ENCODE data around the gene TMEM208. TPM values are rescaled to one million over a fixed set of nuclear protein-coding genes. Genes with fewer than 3 reads are reported as not detected.

Gene TMEM208
- polyA plus RNA-seq, 1 of the 3 experiments (the other 2 are of a cell fraction) = 98.2 TPM

- H3K36me3 ChIP-seq (replicated peaks in 1 of 2; ENCODE audit: control insufficient read depth in 1 of 2, insufficient read depth in 2 of 2, low read length in 1 of 2) = peaks cover 25 to 42% of the 10 kb centered on the region in 2 experiments
- H4K20me1 ChIP-seq (ENCODE audit: insufficient read depth) = no peaks in the 10 kb centered on the region
- H3K4me3 ChIP-seq (ENCODE audit: low read depth in 2 of 2, low read length in 1 of 2) = peak overlapping the region; percentile 92 to 100
- ChIA-PET CTCF (interaction anchor here (0.6 to 2.9 kb wide), 11 partner anchors 11 to 476 kb away, joined by 3 to 10 read pairs (median 4); partner anchors contain the start of genes NOL3 and SLC9A5), POLR2A (interaction anchor here (0.6 to 2.0 kb wide), 4 partner anchors 8 to 20 kb away, joined by 5 to 9 read pairs (median 6); no protein-coding TSS in a partner anchor)
- peaks cover 40% of the 10 kb centered on the region for H3K79me2 ChIP-seq (ENCODE audit: insufficient read depth)
- no peaks in the 10 kb centered on the region for H3K27me3 ChIP-seq (ENCODE audit: insufficient read depth)
- H3K4me2 ChIP-seq = peak overlapping the region; percentile 88
- peak overlapping the region; percentile 83 for H3K9ac ChIP-seq
- no peaks in the 10 kb centered on the region for H3K9me2 ChIP-seq
- no peak overlapping the region for H3K27ac ChIP-seq (ENCODE audit: low read depth in 2 of 2, low read length in 1 of 2)
- no peak overlapping the region for H2AFZ ChIP-seq (ENCODE audit: low read depth)
- TF ChIP-seq YY1 (IDR thresholded peaks at IDR 0.05; ENCODE audit: low read depth) (no peak), TEAD4 (IDR thresholded peaks at IDR 0.05; ENCODE audit: borderline replicate concordance, insufficient read depth) (no peak), CTCF (IDR thresholded peaks at IDR 0.05) (no peak), MEF2A (IDR thresholded peaks at IDR 0.05; ENCODE audit: borderline replicate concordance, low read depth) (no peak), NRF1 (IDR thresholded peaks at IDR 0.05; ENCODE audit: low read depth, low read length) (no peak), POLR2AphosphoS5 (IDR thresholded peaks at IDR 0.05; ENCODE audit: low read depth, low read length) (no peak; the same call in 1 of the 2 replicates), IRF3 (IDR thresholded peaks at IDR 0.05; ENCODE audit: low read depth, low read length) (no peak), TCF12 (IDR thresholded peaks at IDR 0.05) (no peak), RXRA (IDR thresholded peaks at IDR 0.05; ENCODE audit: borderline replicate concordance, low read depth) (no peak), USF1 (IDR thresholded peaks at IDR 0.05; ENCODE audit: borderline replicate concordance, low read depth) (no peak), USF2 (IDR thresholded peaks at IDR 0.05; ENCODE audit: borderline replicate concordance, low read depth, low read length) (no peak), EP300 (IDR thresholded peaks at IDR 0.05; ENCODE audit: borderline replicate concordance in 1 of 2, low read depth in 1 of 2, low read length in 1 of 2) (no peak), SIN3A (IDR thresholded peaks at IDR 0.05; ENCODE audit: borderline replicate concordance, low read depth, low read length) (no peak), ZBTB33 (IDR thresholded peaks at IDR 0.05; ENCODE audit: borderline replicate concordance, low read depth) (no peak)
- H3K4me1 ChIP-seq (ENCODE audit: control insufficient read depth in 1 of 2, insufficient read depth in 2 of 2, low read depth in 1 of 2, low read length in 1 of 2) = peaks cover 0 to 22% of the 10 kb centered on the region in 2 experiments; a peak in 2 of 4 replicates
- DNase-seq = no peak
- 94% methylated on average over 3 of the region's 9 CpGs for WGBS (ENCODE audit: low lambda C conversion rate)
- no peaks in the 10 kb centered on the region for H3K9me3 ChIP-seq
- peaks cover 29% of the 10 kb centered on the region for H3F3A ChIP-seq (replicated peaks; ENCODE audit: insufficient read depth)
Measured at GRCh38 chr16:67228034-67228785, 1.3 kb downstream of the TMEM208 start.

Measured in SK-N-SH (cell line).